SU-DHL-6 (cell line): ENCODE results near the gene KIFC3.

Experiments
- H2AFZ ChIP-seq: fragments of 200-600 bp; sonication (generic); 2 replicates; pipeline ENCODE4 v1.6.1; 2014; ENCODE audit warnings: low read depth, mild to moderate bottlenecking, moderate library complexity, mixed read lengths, antibody characterized with exemption, low read length; ENCODE audit not compliant: severe bottlenecking
- H3F3A ChIP-seq: fragments of 200-600 bp; shearing (Covaris generic); 2 replicates; pipeline ENCODE4 v1.6.0; 2016; ENCODE audit warnings: antibody characterized with exemption, mild to moderate bottlenecking; ENCODE audit not compliant: insufficient read depth
- H3K27ac ChIP-seq: fragments of 200-600 bp; sonication (generic); 2 replicates; pipeline ENCODE4 v1.5.1; 2016; ENCODE audit warnings: low read depth, mild to moderate bottlenecking, low read length, moderate library complexity, mixed read lengths
- H3K27me3 ChIP-seq: fragments of 200-600 bp; sonication (generic), shearing (Covaris generic); 2 replicates; pipeline ENCODE4 v1.6.0; 2014; ENCODE audit warnings: mild to moderate bottlenecking, low read length
- H3K36me3 ChIP-seq: fragments of 200-600 bp; sonication (generic); 2 replicates; pipeline ENCODE4 v1.6.1; 2014; ENCODE audit warnings: mild to moderate bottlenecking, low read length, mixed read lengths
- H3K4me2 ChIP-seq: fragments of 300-600, 200-600 bp; shearing (Covaris generic), sonication (generic); 2 replicates; pipeline ENCODE4 v1.6.0; 2014; ENCODE audit warnings: low read length, low read depth, mild to moderate bottlenecking; ENCODE audit not compliant: poor library complexity, severe bottlenecking
- H3K4me3 ChIP-seq: fragments of 200-600 bp; sonication (generic); 2 replicates; pipeline ENCODE4 v1.5.1; 2014; ENCODE audit warnings: antibody characterized with exemption, low read length, mild to moderate bottlenecking, mixed read lengths; ENCODE audit not compliant: insufficient read depth, poor library complexity, severe bottlenecking
- H3K79me2 ChIP-seq: fragments of 200-600 bp; sonication (generic); 2 replicates; pipeline ENCODE4 v1.6.1; 2014; ENCODE audit warnings: mild to moderate bottlenecking, low read length, moderate library complexity; ENCODE audit not compliant: insufficient read depth
- H3K9ac ChIP-seq: fragments of 200-600 bp; sonication (generic); 2 replicates; pipeline ENCODE4 v1.7.0; 2014; ENCODE audit warnings: mild to moderate bottlenecking, low read length
- H3K9me2 ChIP-seq: fragments of 200-600 bp; sonication (generic); replicated peaks from 2 replicates; pipeline ENCODE4 v1.6.1; 2014; ENCODE audit warnings: low read length; ENCODE audit not compliant: insufficient read depth
- H3K9me3 ChIP-seq: fragments of 200-600 bp; sonication (generic); 2 replicates; pipeline ENCODE4 v1.6.1; 2014; ENCODE audit warnings: low read length, mixed read lengths; ENCODE audit not compliant: insufficient read depth
- H4K20me1 ChIP-seq: fragments of 200-600 bp; sonication (generic); 2 replicates; pipeline ENCODE4 v1.6.1; 2014; ENCODE audit warnings: low read depth, mild to moderate bottlenecking, antibody characterized with exemption, low read length, moderate library complexity, mixed read lengths
- EZH2phosphoT487 ChIP-seq: fragments of 200-600 bp; sonication (generic), shearing (Covaris generic); conservative IDR thresholded peaks from 2 replicates; pipeline ENCODE4 v1.6.1; 2018; ENCODE audit warnings: mild to moderate bottlenecking, antibody characterized with exemption, low read length, moderate library complexity, mixed read lengths
- TF ChIP-seq, protein P1 (sequence below): fragments of 200-600 bp; sonication (generic); IDR thresholded peaks from one replicate; pipeline ENCODE4 v1.5.1; 2017; ENCODE audit warnings: antibody characterized with exemption, mild to moderate bottlenecking, low read length, moderate library complexity; ENCODE audit not compliant: insufficient read depth, poor library complexity, severe bottlenecking

The KIFC3 gene

DNA sequence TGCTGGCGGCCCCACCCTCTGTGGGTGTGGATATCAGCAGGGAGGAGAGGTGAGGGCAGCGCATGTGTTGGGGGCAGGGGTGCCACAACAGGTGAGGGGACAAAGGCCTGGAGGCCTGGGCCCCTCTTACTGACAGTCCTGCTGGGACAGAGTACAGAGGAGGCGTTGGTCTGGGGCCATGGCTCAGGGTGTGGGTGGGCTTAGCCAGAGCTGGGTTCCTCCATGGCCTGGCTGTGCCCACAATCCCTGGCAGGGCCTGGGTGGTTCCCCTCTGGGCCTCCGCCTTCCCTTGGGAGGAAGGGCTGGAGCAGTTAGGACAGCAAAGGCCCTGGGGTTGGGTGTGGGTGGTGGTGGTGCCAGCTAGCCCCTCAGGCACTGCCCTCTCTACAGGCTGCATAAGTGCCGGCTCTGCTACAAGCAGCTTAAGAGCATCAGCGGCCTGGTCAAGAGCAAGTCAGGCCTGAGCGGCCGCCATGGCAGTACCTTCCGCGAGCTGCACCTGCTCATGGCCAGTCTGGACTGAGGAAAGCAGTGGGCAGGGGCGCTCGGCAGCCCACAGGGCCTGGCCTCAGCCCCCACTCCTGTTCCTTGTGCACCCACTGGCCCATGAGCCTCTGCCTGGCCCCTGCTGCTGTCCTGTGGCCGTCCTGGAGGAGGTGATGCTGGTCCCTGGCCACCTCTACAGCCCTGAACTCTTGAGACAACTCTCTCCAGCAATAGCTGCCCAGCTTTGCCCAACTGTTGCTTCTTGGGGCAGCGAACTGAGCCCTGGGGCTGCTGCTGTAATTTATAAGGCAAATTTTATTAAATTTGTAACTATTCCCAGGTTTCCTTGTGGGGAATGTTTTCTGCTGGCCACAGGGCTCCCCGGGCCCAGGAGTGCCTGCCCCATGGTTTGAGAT is 45.6 kb downstream of the KIFC3 start:
- Histone ChIP-seq H3K4me2 (no peak overlapping the region), H4K20me1 (no peaks in the 10 kb centered on the region), H3K9me3 (no peaks in the 10 kb centered on the region), H3K9ac (no peak overlapping the region), H3K9me2 (no peaks in the 10 kb centered on the region), H3K36me3 (no peaks in the 10 kb centered on the region), H3K27me3 (no peaks in the 10 kb centered on the region), H3K4me3 (no peak overlapping the region), H3K27ac (no peak overlapping the region), H3F3A (no peaks in the 10 kb centered on the region), H3K79me2 (no peaks in the 10 kb centered on the region), H2AFZ (no peak overlapping the region)
- TF ChIP-seq, protein P1, sequence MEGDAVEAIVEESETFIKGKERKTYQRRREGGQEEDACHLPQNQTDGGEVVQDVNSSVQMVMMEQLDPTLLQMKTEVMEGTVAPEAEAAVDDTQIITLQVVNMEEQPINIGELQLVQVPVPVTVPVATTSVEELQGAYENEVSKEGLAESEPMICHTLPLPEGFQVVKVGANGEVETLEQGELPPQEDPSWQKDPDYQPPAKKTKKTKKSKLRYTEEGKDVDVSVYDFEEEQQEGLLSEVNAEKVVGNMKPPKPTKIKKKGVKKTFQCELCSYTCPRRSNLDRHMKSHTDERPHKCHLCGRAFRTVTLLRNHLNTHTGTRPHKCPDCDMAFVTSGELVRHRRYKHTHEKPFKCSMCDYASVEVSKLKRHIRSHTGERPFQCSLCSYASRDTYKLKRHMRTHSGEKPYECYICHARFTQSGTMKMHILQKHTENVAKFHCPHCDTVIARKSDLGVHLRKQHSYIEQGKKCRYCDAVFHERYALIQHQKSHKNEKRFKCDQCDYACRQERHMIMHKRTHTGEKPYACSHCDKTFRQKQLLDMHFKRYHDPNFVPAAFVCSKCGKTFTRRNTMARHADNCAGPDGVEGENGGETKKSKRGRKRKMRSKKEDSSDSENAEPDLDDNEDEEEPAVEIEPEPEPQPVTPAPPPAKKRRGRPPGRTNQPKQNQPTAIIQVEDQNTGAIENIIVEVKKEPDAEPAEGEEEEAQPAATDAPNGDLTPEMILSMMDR, result no peak
- no peak for TF ChIP-seq EZH2phosphoT487

DNA sequence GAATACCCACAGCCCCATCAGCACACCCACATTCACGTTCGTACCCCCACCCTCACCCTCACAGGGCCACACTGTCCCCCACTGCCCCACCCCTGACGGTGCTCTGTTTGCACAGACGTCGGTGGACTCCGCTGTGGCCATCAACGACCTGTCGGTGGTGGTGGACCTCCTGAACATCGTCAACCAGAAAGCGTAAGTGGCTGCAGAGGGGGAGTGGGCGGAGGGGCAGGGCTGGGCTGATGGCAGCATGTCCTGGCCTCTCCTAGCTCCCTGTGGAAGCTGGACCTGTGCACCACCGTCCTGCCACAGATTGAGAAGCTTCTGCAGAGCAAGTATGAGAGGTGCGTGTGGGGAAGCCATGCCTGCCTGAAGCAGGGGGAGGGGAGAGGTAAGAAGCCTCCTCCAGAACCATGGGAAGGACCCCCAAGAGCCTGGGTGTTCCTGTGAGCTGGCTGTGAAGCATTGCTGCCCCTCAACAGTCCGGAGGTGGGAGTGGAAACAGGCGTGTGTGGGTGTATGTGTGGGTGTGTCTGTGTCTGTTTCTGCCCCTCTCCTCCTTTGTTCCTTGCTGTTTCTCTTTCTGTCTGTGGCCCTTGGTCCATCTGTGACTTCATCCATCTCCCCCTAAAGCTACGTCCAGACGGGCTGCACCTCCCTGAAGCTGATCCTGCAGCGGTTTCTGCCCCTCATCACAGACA is 46.4 kb downstream of the KIFC3 start:
- Histone ChIP-seq H3K9me2 (no peaks in the 10 kb centered on the region), H3F3A (no peaks in the 10 kb centered on the region), H3K9ac (no peak overlapping the region), H3K27ac (no peak overlapping the region), H4K20me1 (no peaks in the 10 kb centered on the region), H3K27me3 (no peaks in the 10 kb centered on the region), H3K9me3 (no peaks in the 10 kb centered on the region), H3K36me3 (no peaks in the 10 kb centered on the region), H3K79me2 (no peaks in the 10 kb centered on the region), H3K4me3 (no peak overlapping the region), H3K4me2 (no peak overlapping the region), H2AFZ (no peak overlapping the region)
- TF ChIP-seq EZH2phosphoT487, result no peak
- TF ChIP-seq, protein P1, result no peak

DNA sequence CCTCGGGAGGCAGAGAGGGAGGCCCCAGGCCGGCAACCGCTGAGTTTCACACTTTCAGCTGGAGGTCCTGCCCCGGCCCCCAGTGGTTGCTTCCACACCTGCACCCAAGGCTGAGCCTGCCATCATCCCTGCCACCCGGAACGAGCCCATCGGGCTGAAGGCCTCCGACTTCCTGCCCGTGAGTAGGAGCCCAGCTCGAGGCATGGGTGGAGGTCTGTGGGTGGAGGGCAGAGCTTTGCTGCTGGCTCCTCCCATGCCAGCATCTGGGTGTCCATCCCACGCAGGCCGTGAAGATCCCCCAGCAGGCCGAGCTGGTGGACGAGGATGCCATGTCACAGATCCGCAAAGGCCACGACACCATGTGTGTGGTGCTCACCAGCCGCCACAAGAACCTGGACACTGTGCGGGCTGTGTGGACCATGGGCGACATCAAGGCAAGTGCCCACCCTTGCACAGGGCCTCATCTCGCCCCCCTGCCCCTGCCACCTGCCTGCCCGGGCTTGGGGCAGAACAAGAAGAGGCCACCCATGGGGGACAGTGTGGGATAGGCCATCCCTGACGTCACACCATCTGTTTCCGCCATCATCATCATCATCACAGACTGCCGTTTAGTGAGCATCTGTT is 47.1 kb downstream of the KIFC3 start:
- Histone ChIP-seq H3K79me2 (no peaks in the 10 kb centered on the region), H4K20me1 (no peaks in the 10 kb centered on the region), H3F3A (no peaks in the 10 kb centered on the region), H3K4me2 (no peak overlapping the region), H3K36me3 (no peaks in the 10 kb centered on the region), H3K27ac (no peak overlapping the region), H3K4me3 (no peak overlapping the region), H3K9me3 (no peaks in the 10 kb centered on the region), H2AFZ (no peak overlapping the region), H3K27me3 (no peaks in the 10 kb centered on the region), H3K9me2 (no peaks in the 10 kb centered on the region), H3K9ac (no peak overlapping the region)
- TF ChIP-seq EZH2phosphoT487, result no peak
- TF ChIP-seq, protein P1, result no peak
